ENCODE data around the gene TLL1. TPM values are rescaled to one million over a fixed set of nuclear protein-coding genes. Genes with fewer than 3 reads are reported as not detected.

TLL1 gene
- total RNA-seq, 1 experiment from 2014 or later, result 1.4 TPM

DNA sequence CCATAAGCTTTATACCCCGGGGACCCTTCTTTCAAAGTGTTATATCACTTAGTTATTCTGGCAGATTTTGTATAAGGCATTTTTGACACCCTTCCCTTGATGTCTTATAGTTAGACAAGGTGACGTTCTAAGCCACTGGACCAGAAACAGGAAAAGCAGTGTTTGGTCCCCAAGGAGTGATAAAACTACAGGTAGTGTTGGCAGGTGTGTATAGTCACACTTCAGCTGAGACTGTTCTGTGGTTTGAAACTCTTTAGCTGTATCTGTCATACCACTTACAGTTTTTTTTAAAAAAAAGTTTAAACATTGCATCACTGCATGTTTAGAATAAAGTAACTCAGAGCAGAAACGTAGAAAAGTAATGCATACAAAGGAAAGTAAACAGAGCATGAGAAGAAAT lies 48.5 kb downstream of the TLL1 start:
- CTCF ChIA-PET, result interaction anchor here (0.5 to 0.6 kb wide), 2 partner anchors 324 to 375 kb away, joined by 3 read pairs; no protein-coding TSS in a partner anchor
- no peak for DNase-seq (ENCODE audit: unreplicated experiment)
- intact Hi-C loops (cut with micrococcal nuclease), result no loop called here
- H3K4me3 Mint-ChIP-seq (ENCODE audit: unreplicated experiment), result no peak overlapping the region
- no peak overlapping the region for H3K27ac Mint-ChIP-seq (ENCODE audit: low read depth, unreplicated experiment)
- H3K4me1 Mint-ChIP-seq (ENCODE audit: insufficient read depth, unreplicated experiment), result no peaks in the 10 kb centered on the region
- H3K9me3 Mint-ChIP-seq (ENCODE audit: unreplicated experiment), result no peaks in the 10 kb centered on the region
- TF ChIP-seq, protein P1, sequence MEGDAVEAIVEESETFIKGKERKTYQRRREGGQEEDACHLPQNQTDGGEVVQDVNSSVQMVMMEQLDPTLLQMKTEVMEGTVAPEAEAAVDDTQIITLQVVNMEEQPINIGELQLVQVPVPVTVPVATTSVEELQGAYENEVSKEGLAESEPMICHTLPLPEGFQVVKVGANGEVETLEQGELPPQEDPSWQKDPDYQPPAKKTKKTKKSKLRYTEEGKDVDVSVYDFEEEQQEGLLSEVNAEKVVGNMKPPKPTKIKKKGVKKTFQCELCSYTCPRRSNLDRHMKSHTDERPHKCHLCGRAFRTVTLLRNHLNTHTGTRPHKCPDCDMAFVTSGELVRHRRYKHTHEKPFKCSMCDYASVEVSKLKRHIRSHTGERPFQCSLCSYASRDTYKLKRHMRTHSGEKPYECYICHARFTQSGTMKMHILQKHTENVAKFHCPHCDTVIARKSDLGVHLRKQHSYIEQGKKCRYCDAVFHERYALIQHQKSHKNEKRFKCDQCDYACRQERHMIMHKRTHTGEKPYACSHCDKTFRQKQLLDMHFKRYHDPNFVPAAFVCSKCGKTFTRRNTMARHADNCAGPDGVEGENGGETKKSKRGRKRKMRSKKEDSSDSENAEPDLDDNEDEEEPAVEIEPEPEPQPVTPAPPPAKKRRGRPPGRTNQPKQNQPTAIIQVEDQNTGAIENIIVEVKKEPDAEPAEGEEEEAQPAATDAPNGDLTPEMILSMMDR (IDR thresholded peaks at IDR 0.05; ENCODE audit: unreplicated experiment), result no peak
- POLR2A ChIA-PET, result interaction anchor here (0.7 to 1.6 kb wide), 2 partner anchors 9 to 1304 kb away, joined by 3 to 4 read pairs; no protein-coding TSS in a partner anchor
- H3K36me3 Mint-ChIP-seq (ENCODE audit: insufficient read depth, unreplicated experiment), result no peaks in the 10 kb centered on the region
- no peaks in the 10 kb centered on the region for H3K27me3 Mint-ChIP-seq (ENCODE audit: insufficient read depth, unreplicated experiment)
- no TSS peak for BruUV-seq (replicated peaks)

- no peaks in the 10 kb centered on the region for H3K36me3 Mint-ChIP-seq (ENCODE audit: insufficient read depth, unreplicated experiment)
- POLR2A ChIA-PET, result interaction anchor here (1.6 kb wide), 1 partner anchor 10 kb away, joined by 4 read pairs; no protein-coding TSS in a partner anchor
Observed at GRCh38 chr4:165922747-165923146, 49.7 kb downstream of the TLL1 start.

GRCh38 chr4:165926307-165926706 lies 53.3 kb downstream of the TLL1 start:
- H3K27me3 Mint-ChIP-seq (ENCODE audit: insufficient read depth, unreplicated experiment), result no peaks in the 10 kb centered on the region
- H3K27ac Mint-ChIP-seq (ENCODE audit: low read depth, unreplicated experiment), result no peak overlapping the region
- H3K9me3 Mint-ChIP-seq (ENCODE audit: unreplicated experiment), result no peaks in the 10 kb centered on the region
- no peaks in the 10 kb centered on the region for H3K36me3 Mint-ChIP-seq (ENCODE audit: insufficient read depth, unreplicated experiment)
- BruUV-seq (replicated peaks), result no TSS peak
- DNase-seq (ENCODE audit: unreplicated experiment), result no peak
- POLR2A ChIA-PET, result interaction anchor here (1.0 to 1.3 kb wide), 2 partner anchors 25 to 49 kb away, joined by 3 read pairs; no protein-coding TSS in a partner anchor
- intact Hi-C loops (cut with micrococcal nuclease), result no loop called here
- CTCF ChIA-PET, result interaction anchor here (1.1 kb wide), 1 partner anchor 12 kb away, joined by 3 read pairs; no protein-coding TSS in a partner anchor
- no peaks in the 10 kb centered on the region for H3K4me1 Mint-ChIP-seq (ENCODE audit: insufficient read depth, unreplicated experiment)
- H3K4me3 Mint-ChIP-seq (ENCODE audit: unreplicated experiment), result no peak overlapping the region
- TF ChIP-seq, protein P1 (IDR thresholded peaks at IDR 0.05; ENCODE audit: unreplicated experiment), result no peak

More at GRCh38 chr4:165922747-165923146, 49.7 kb downstream of the TLL1 start:
- DNase-seq (ENCODE audit: unreplicated experiment), result no peak
- CTCF ChIA-PET, result no interaction called here
- BruUV-seq (replicated peaks), result no TSS peak
- H3K9me3 Mint-ChIP-seq (ENCODE audit: unreplicated experiment), result no peaks in the 10 kb centered on the region
- no peaks in the 10 kb centered on the region for H3K27me3 Mint-ChIP-seq (ENCODE audit: insufficient read depth, unreplicated experiment)
- no peak overlapping the region for H3K27ac Mint-ChIP-seq (ENCODE audit: low read depth, unreplicated experiment)
- no peak overlapping the region for H3K4me3 Mint-ChIP-seq (ENCODE audit: unreplicated experiment)
- H3K4me1 Mint-ChIP-seq (ENCODE audit: insufficient read depth, unreplicated experiment), result no peaks in the 10 kb centered on the region
- TF ChIP-seq, protein P1 (IDR thresholded peaks at IDR 0.05; ENCODE audit: unreplicated experiment), result no peak
- intact Hi-C loops (cut with micrococcal nuclease), result no loop called here

- no peak overlapping the region for H3K4me3 Mint-ChIP-seq (ENCODE audit: unreplicated experiment)
- H3K9me3 Mint-ChIP-seq (ENCODE audit: unreplicated experiment), result no peaks in the 10 kb centered on the region
- H3K4me1 Mint-ChIP-seq (ENCODE audit: insufficient read depth, unreplicated experiment), result no peaks in the 10 kb centered on the region
- DNase-seq (ENCODE audit: unreplicated experiment), result no peak
- TF ChIP-seq, protein P1 (IDR thresholded peaks at IDR 0.05; ENCODE audit: unreplicated experiment), result no peak
- H3K27me3 Mint-ChIP-seq (ENCODE audit: insufficient read depth, unreplicated experiment), result no peaks in the 10 kb centered on the region
- intact Hi-C loops (cut with micrococcal nuclease), result no loop called here
- ChIA-PET CTCF (no interaction called here), POLR2A (interaction anchor here (0.7 to 1.3 kb wide), 5 partner anchors 12 to 1998 kb away, joined by 3 to 4 read pairs (median 3); no protein-coding TSS in a partner anchor)
- BruUV-seq (replicated peaks), result no TSS peak
- no peaks in the 10 kb centered on the region for H3K36me3 Mint-ChIP-seq (ENCODE audit: insufficient read depth, unreplicated experiment)
- H3K27ac Mint-ChIP-seq (ENCODE audit: low read depth, unreplicated experiment), result no peak overlapping the region
Observed at GRCh38 chr4:165927366-165927765, 54.3 kb downstream of the TLL1 start.
